HG02759 (cell line): ENCODE results near the gene EFS.
"Not testable (repeated sequence)": the region's sequence is repeated elsewhere in the genome, so short reads cannot be mapped to it uniquely, and the experiment has no call there.

Source experiments
- ATAC-seq: cut with Tn5 transposase; IDR thresholded peaks from one replicate; pipeline ENCODE4 v1.9.1; 2021; ENCODE audit warnings: mild to moderate bottlenecking, moderate library complexity; ENCODE audit not compliant: unreplicated experiment

Gene EFS

GRCh38 chr14:23400496-23401149 lies 35.7 kb upstream of the EFS start:
- ATAC-seq: not testable (repeated sequence)

DNA sequence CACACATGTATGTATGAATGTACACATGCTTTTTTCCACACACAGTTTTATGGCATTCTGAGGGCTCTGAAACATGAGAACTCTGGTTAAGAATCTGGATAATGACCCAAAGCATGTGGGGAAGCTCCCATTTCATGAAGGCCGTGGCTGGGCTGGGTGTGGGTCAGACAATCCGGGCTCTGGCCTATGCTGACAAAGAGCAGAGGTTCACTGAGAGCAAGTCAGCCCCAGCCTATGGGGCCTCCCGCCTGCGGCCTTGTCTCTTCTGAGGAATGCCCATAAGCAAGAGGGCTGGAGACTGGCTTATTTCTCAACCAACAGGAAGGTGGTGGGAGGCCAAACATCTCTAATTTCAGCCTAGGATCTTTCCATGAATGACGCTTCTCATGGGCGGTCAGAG lies 34.6 kb upstream of the EFS start:
- no peak for ATAC-seq

- no peak for ATAC-seq
Observed at GRCh38 chr14:23399136-23399535, 34.2 kb upstream of the EFS start.

DNA sequence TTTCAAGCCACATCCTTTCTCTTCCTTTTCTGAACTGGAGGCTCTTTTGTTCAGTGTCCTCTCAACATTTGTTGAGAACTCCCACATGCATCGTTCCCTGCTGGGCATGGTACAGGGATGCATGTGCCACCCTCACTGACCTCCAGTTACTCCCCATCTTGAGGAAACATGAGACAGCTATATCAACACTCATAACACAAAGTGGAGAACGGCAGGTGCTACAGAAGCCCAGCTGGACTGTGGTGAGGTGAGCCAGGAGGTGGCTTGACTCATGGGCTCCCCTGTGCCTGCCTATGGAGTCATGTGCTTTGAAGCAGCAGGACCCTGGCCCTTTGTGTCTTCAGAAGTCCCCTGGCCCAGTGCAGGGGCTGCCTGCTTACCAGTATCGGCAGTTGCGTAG lies 33.4 kb upstream of the EFS start:
- no peak for ATAC-seq

DNA sequence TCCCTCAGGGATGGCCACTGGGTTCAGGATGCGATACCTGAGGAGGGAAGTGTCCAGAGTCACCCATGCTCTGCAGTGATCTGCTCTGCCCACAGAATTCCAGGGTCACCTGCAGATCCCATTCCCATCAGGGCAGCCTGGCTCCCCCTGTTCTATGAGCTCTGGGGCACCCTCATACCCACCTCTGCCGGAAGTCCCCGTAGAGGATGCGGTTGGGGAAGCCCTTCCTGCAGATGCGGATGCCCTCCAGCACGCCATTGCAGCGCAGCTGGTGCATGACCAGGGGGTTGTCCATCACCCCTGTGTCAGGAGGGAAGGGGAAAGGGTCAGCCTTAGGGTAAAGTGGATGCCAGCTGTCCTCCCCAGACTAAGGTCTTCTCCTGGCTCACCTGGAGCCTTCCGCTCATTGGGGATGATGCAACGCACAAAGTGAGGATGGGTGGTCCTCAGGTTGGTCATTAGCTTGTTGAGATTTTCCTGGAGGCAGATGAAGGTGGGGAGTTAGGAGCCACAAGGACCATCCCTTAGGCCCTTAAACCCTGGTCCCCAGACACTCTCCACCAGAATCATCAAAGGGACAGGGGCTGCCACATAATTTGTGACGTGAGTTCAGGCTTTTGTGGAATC lies 31.9 kb upstream of the EFS start:
- ATAC-seq: no peak

DNA sequence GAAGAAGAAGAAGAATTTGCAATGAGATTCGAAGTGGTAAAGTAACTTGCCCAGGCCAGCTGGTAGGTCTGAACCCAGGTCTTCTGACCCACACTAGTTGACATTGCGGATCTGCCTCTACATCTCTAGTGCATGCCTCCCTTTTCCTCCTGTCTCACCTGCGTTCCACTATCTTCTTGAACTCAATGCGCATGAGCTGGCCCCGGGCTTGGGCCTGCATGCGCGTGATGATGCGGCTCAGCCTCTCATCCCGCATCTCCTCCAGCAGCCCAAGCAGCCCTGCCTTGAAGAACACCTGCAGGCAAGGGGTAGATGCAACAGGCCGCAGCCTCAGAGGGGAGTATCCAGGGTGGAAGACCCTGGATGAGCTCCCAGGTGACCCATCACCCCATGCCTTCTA lies 31.2 kb upstream of the EFS start:
- no peak for ATAC-seq

DNA sequence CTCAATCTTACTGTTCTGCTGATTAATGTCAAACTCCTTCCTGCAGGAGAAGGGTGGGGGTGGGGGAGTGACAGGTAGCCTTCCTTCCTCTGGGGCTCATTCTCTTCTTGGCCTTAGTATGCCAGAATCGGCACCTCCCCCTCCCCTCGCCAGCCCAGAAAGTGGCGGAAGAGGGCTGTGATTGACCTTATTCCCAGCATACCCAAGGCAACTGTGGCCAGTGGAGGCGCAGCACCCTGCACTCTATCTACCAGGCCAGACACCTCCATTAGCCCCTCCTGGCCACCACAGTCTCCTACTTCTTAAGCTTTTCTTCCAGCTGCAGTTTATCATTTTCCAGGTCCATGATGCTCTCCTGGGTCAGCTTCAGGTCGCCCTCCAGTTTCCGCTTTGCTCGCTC lies 27.6 kb upstream of the EFS start:
- ATAC-seq: no peak

- ATAC-seq: not testable (repeated sequence)
Observed at GRCh38 chr14:23389871-23390270, 24.9 kb upstream of the EFS start.

DNA sequence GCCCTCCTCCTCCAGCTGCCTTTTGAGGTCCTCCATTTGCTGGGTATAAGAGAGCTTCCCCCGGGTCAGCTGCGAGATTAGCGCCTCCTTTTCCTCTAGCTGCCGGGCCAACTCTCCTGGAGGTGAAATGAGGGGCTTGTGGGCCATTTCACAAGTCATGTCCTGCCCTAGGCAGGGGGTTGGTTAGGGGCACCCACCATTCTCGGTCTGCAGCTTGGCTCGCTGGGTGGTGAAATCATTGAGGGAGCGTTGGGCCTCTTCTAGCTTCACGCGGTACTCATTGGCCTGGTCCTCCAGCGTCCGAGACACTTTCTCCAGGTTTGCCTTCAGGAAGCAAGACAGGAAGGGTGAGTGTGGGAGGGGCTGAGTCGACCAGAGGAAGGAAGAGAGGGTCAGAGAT lies 24.4 kb upstream of the EFS start:
- ATAC-seq: no peak

- no peak for ATAC-seq
Observed at GRCh38 chr14:23388996-23389395, 24.0 kb upstream of the EFS start.

GRCh38 chr14:23387916-23388882 lies 23.2 kb upstream of the EFS start:
- no peak for ATAC-seq

- ATAC-seq: no peak
Observed at GRCh38 chr14:23386999-23387398, 22.0 kb upstream of the EFS start.

DNA sequence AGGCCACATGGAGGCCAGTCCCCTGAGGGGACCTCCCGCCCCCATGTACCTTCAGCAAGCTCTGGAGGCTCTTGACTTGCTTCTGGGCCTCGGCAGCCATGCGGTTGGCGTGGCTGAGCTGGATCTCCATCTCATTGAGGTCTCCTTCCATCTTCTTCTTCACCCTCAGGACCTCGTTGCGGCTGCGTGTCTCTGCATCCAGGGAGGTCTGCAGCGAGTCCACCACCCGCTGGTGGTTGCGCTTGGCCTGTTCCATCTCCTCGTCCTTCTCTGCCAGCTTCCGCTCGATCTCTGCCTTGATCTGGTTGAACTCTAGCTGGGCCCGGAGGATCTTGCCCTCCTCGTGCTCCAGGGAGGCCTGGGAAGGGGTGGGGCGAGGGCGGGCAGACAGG lies 21.3 kb upstream of the EFS start:
- not testable (repeated sequence) for ATAC-seq

DNA sequence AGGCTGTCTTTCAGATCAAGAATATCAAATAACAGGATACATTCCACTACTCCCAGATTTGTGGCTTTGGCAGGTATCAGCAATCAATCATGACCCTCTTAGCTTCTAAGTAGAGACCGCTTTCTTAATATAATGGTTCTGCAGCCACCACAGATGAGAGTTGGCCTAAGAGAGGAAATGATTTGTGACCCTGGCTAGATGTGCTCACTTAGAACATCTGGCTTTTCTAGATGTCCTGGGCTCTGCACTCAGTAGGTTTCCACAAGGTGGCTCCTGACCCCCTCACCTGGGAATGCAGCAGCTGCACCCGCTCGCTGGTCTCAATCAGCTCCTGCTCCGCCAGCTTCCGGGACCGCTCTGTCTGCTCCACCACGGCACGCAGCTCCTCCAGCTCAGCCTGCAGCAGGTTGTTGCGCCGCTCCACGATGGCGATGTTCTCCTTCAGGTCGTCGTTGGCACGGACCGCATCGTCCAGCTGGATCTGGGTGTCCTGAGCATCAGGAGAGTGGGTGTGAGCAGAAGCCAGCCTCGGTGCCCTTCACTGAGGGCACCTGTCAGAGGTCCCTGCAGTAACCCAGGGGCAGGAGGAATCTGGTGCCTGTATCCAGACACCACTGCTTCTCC lies 20.8 kb upstream of the EFS start:
- no peak for ATAC-seq

DNA sequence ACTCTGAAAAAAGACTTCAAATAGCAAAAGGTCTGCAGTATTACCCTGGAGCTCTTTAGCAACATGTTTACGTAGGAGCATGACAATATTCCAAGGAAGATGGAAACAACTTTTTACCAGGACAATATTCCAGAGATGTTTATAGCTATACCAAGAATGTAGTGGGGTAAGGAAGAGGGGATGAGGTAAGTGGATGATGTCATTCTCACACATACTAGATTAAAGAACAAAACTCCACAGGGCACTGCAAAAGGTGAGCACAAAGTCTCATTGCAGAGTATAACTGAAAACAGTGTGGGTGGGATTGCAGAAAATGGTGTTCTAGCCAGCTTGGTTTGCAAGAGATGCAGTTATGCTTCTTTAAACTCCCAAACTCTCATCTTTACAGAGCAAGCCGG lies 20.3 kb upstream of the EFS start:
- no peak for ATAC-seq

- ATAC-seq: no peak
Observed at GRCh38 chr14:23384364-23385080, 19.6 kb upstream of the EFS start.

DNA sequence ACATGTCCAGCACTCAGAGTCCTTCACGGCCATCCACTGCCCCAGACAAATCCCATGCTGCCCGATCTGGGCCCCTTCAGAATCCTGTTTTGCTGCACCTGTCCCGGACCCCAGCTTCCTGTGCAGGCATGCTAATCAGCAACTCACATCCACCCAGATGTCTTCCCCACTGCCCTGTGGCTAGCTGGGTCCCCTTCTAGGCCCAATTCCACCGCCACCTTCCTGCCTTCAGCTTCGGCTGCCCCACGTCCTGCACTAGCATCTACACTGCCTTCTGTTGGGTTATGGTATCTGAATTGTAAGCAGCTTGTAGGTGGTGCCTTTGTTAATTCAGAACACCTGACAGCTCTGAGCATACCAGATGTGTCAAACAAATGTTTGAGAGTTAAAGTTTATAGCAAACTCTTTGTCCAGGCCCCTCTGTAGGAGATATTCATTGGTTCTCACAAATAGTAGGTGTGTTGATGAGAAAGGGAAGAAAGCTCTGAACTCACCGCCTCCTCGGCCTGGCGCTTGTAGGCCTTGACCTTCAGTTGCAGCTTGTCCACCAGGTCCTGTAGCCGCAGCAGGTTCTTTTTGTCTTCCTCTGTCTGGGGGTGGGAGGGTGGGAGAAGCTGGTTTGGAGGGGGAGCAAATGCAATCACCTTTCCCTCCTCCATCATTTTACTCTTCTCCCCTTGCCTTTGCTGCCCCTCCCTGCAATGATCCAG lies 17.9 kb upstream of the EFS start:
- ATAC-seq: no peak

DNA sequence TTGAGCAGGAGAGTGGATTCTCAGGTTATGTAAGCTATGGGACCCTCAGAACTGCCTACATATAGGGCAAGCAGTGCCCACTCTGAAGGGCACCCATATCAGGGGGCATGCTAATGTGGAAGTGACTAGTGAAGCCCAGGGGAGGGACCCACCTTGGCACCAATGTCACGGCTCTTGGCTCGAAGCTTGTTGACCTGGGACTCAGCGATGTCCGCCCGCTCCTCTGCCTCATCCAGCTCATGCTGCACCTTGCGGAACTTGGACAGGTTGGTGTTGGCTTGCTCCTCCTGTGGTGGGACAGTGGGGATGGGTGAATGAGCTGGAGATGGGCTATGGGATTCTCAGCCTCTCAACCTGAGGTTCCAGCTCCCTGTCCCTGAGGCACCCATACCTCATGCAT lies 17.3 kb upstream of the EFS start:
- ATAC-seq: no peak

GRCh38 chr14:23381871-23382270 lies 16.9 kb upstream of the EFS start:
- no peak for ATAC-seq

DNA sequence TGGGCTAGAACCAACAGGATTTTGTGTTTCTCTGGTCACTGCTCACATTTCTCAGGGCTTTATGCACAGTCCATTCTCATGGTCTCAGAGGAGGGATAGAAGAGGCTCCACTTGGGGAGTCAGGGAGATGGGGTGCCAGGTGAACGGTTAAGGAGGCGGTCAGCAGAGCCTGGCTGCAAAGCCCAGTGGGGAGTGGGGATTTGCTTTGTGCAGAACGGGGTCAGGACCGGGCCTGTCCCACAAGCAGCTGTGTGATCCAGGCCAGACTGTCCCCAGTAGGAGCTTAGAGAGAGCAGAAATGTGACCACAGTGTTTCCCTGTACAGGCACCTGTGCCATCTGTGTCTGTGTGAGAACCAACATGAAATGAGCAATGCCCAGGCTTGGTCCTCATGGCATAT lies 16.0 kb upstream of the EFS start:
- no peak for ATAC-seq
